ENCODE results near the gene LGALS9. TPM values are rescaled to one million over a fixed set of nuclear protein-coding genes. Genes with fewer than 3 reads are reported as not detected.
A peak's percentile ranks its signal among the peaks of the same experiment; 100 is the strongest.

Gene LGALS9
- polyA plus RNA-seq, 1 experiment = 2.4 TPM

DNA sequence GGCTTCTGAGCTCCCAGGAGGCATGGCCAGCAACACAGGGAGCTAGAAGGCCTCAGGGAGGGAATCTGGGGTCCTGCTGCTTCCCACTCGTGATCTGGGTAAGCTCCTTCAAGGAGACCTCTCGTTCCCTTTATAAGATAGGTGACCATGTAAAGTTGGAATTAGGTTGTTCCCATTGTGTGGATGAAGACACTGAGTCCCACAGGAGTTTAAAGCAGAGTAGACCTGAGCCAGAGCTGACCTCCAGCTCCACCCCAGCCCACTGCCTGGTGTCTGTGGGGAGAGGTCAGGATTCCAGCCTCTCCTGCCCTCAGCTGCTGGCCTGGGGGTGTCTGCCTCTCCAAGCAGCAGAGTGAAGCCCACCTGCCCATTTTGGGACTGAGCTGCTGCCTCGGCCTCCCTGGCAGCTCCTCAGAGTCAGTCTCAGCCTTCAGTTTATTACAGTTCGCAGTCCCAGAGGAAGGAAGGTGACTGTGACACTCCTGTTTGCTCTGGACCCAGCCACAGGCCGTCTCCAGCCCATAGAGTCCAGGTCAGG is 33.1 kb upstream of the LGALS9 start:
- TF ChIP-seq, protein P1, sequence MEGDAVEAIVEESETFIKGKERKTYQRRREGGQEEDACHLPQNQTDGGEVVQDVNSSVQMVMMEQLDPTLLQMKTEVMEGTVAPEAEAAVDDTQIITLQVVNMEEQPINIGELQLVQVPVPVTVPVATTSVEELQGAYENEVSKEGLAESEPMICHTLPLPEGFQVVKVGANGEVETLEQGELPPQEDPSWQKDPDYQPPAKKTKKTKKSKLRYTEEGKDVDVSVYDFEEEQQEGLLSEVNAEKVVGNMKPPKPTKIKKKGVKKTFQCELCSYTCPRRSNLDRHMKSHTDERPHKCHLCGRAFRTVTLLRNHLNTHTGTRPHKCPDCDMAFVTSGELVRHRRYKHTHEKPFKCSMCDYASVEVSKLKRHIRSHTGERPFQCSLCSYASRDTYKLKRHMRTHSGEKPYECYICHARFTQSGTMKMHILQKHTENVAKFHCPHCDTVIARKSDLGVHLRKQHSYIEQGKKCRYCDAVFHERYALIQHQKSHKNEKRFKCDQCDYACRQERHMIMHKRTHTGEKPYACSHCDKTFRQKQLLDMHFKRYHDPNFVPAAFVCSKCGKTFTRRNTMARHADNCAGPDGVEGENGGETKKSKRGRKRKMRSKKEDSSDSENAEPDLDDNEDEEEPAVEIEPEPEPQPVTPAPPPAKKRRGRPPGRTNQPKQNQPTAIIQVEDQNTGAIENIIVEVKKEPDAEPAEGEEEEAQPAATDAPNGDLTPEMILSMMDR (IDR thresholded peaks at IDR 0.05; ENCODE audit: insufficient read depth, low read depth, low read length) = no peak
- POLR2A ChIA-PET = interaction anchor here (0.6 kb wide), 1 partner anchor 228 kb away, joined by 4 read pairs; no protein-coding TSS in a partner anchor
- H3K36me3 ChIP-seq (ENCODE audit: control insufficient read depth, insufficient read depth, low read length) = peaks cover 5% of the 10 kb centered on the region
- DNase-seq (ENCODE audit: low read depth) = no peak
- CTCF ChIA-PET = interaction anchor here (0.6 to 25.2 kb wide), 10 partner anchors 8 to 361 kb away, joined by 3 to 415 read pairs (median 8); partner anchors contain the start of gene KSR1
- H3K27me3 ChIP-seq (ENCODE audit: control insufficient read depth, insufficient read depth, low read length) = no peaks in the 10 kb centered on the region
- no peak overlapping the region for H3K4me3 ChIP-seq (ENCODE audit: low read depth, low read length)

GRCh38 chr17:27598337-27599050 is 32.5 kb upstream of the LGALS9 start:
- DNase-seq (ENCODE audit: low read depth) = no peak
- TF ChIP-seq, protein P1 (IDR thresholded peaks at IDR 0.05; ENCODE audit: insufficient read depth, low read depth, low read length) = no peak
- ChIA-PET CTCF (interaction anchor here (0.7 to 25.2 kb wide), 18 partner anchors 9 to 363 kb away, joined by 3 to 415 read pairs (median 12); partner anchors contain the start of gene KSR1), POLR2A (no interaction called here)
- Histone ChIP-seq H3K4me3 (ENCODE audit: low read depth, low read length) (no peak overlapping the region), H3K27me3 (ENCODE audit: control insufficient read depth, insufficient read depth, low read length) (no peaks in the 10 kb centered on the region), H3K36me3 (ENCODE audit: control insufficient read depth, insufficient read depth, low read length) (peaks cover 3% of the 10 kb centered on the region)

DNA sequence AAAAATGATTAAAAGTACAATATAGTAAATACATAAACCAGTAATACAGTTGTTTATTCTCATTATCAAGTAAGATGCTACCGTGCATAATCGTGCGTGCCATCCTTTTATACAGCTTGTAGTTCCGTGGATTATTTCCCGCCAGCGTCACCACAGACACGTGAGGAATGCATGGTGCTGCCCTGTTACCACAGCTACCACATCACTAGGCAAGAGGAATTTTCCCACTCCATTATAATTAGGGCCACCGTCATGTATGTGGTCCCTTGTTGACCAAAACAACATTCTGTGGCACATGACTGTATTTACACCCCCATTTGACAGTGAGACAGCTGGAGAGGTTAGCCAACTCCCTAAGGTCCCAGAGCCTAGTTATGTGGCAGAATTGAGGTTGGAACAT is 30.5 kb upstream of the LGALS9 start:
- CTCF ChIA-PET = interaction anchor here (0.7 to 25.2 kb wide), 38 partner anchors 10 to 365 kb away, joined by 3 to 415 read pairs (median 4); partner anchors contain the start of genes KSR1 and LGALS9
- POLR2A ChIA-PET = no interaction called here
- no peaks in the 10 kb centered on the region for H3K27me3 ChIP-seq (ENCODE audit: control insufficient read depth, insufficient read depth, low read length)
- no peak overlapping the region for H3K4me3 ChIP-seq (ENCODE audit: low read depth, low read length)
- peaks cover 13% of the 10 kb centered on the region for H3K36me3 ChIP-seq (ENCODE audit: control insufficient read depth, insufficient read depth, low read length)
- DNase-seq (ENCODE audit: low read depth) = peak; percentile 17
- TF ChIP-seq, protein P1 (IDR thresholded peaks at IDR 0.05; ENCODE audit: insufficient read depth, low read depth, low read length) = no peak

- no peaks in the 10 kb centered on the region for H3K27me3 ChIP-seq (ENCODE audit: control insufficient read depth, insufficient read depth, low read length)
- ChIA-PET CTCF (interaction anchor here (0.6 to 25.2 kb wide), 34 partner anchors 9 to 366 kb away, joined by 3 to 415 read pairs (median 8); partner anchors contain the start of genes KSR1 and LGALS9), POLR2A (no interaction called here)
- H3K36me3 ChIP-seq (ENCODE audit: control insufficient read depth, insufficient read depth, low read length) = peaks cover 14% of the 10 kb centered on the region
- TF ChIP-seq, protein P1 (IDR thresholded peaks at IDR 0.05; ENCODE audit: insufficient read depth, low read depth, low read length) = peak; percentile 91
- H3K4me3 ChIP-seq (ENCODE audit: low read depth, low read length) = no peak overlapping the region
- peak; percentile 16 for DNase-seq (ENCODE audit: low read depth)
Measured at GRCh38 chr17:27601069-27601974, 29.7 kb upstream of the LGALS9 start.
